Esophagus muscularis mucosa (tissue), 4 donors: ENCODE measurements around the gene SFRP5. TPM values are rescaled to one million over a fixed set of nuclear protein-coding genes. Genes with fewer than 3 reads are reported as not detected.

Source experiments
- DNase-seq: peaks from one replicate; pipeline ENCODE4 v3.0.0-alpha.2; 2017; ENCODE audit errors: extremely low spot score
- H3K27ac ChIP-seq, 4 donors: fragments of 200-600 bp; sonication (generic); replicated peaks in 1 of 4; 1 replicate in 3 of 4; 2 replicates in 1 of 4; pipeline ENCODE4 v1.5.1; 2016 to 2019; ENCODE audit warnings: mild to moderate bottlenecking in 1 of 4
- H3K27me3 ChIP-seq, 4 donors: fragments of 200-600 bp; sonication (generic); one replicate each; pipeline versions ENCODE4 v1.5.1 to v1.6.0; 2016 to 2019
- H3K36me3 ChIP-seq, 4 donors: fragments of 200-600 bp; sonication (generic); one replicate each; pipeline ENCODE4 v1.5.1; 2016 to 2019
- H3K4me1 ChIP-seq, 4 donors: fragments of 200-600 bp; sonication (generic); one replicate each; pipeline ENCODE4 v1.5.1; 2016 to 2019
- H3K4me3 ChIP-seq, 4 donors: fragments of 200-600 bp; sonication (generic); 1 replicate in 2 of 4; 2 replicates in 2 of 4; pipeline ENCODE4 v1.5.1; 2016 to 2019; ENCODE audit warnings: mild to moderate bottlenecking in 4 of 4, moderate library complexity in 1 of 4
- H3K9me3 ChIP-seq, 4 donors: fragments of 200-600 bp; sonication (generic); 1 replicate in 3 of 4; 2 replicates in 1 of 4; pipeline ENCODE4 v1.5.1; 2016 to 2019
- EP300 ChIP-seq: sonication (generic); formaldehyde crosslinking; IDR thresholded peaks from one replicate; pipeline ENCODE4 v1.6.1; 2017; ENCODE audit warnings: antibody characterized with exemption
- POLR2A ChIP-seq: fragments of 450-650 bp; IDR thresholded peaks from one replicate; pipeline ENCODE4 v1.6.1; 2017; ENCODE audit warnings: antibody characterized with exemption, moderate library complexity, mild to moderate bottlenecking, low read depth
- POLR2AphosphoS5 ChIP-seq, 2 donors: sonication (generic); formaldehyde crosslinking; IDR thresholded peaks; one replicate each; pipeline ENCODE4 v1.6.1; 2017; ENCODE audit warnings: antibody characterized with exemption in 2 of 2
- WGBS: methylation state at CpG from one replicate; pipeline ENCODE4 v1.1.5; 2018; 5-methylcytosine and 5-hydroxymethylcytosine counted together
- intact Hi-C: fragments of 100-400 bp; cut with DNase I; formaldehyde crosslinking; loops from one replicate; pipeline ENCODE4 v1.15.1; 2023
- total RNA-seq, 4 donors: library from RNA; depleted of rRNA; stranded (reverse); fragments of >200 nt; gene quantifications; one replicate each; pipeline versions ENCODE4 v1.1.0 to v1.2.1, GENCODE V29; 2016
- TF ChIP-seq, protein P1 (sequence below), 3 experiments: fragments of 200-600 bp in 2 of 3; fragments of 450-650 bp in 1 of 3; sonication (generic) in 2 of 3; IDR thresholded peaks; one replicate each; pipeline ENCODE4 v1.5.1; 2017 to 2019; ENCODE audit warnings: antibody characterized with exemption in 3 of 3, mild to moderate bottlenecking in 2 of 3, moderate library complexity in 1 of 3

SFRP5 gene
- total RNA-seq, 4 donors from 2014 or later: 19.9 to 41.3 (median 34.8) TPM

DNA sequence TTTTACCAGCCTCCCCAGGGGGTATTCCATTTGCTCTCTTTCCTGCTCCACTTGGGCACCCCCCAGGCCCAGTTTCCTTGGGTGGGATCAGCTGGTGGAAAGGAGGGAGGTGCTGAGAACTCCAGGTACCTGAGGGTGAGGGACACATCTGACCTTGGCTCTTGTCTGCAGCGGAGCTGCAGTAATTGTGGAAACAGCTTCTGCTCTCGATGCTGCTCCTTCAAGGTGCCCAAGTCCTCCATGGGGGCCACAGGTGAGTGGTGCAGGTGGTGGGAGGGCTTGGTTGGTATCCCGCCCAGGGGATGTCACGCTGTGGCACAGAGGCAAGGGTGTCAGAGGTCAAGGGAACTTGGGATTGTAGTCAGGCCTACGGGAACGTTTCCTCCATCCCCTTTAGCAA is 14.3 kb downstream of the SFRP5 start:
- Histone ChIP-seq H3K27ac (no peak overlapping the region), H3K27me3 (no peaks in the 10 kb centered on the region), H3K36me3 (peaks cover 67 to 99% (median 89%) of the 10 kb centered on the region in 4 donors), H3K4me1 (peaks cover 0 to 10% (median 2%) of the 10 kb centered on the region in 4 donors), H3K4me3 (no peak overlapping the region), H3K9me3 (no peaks in the 10 kb centered on the region)
- DNase-seq: no peak
- 81% methylated on average over 5 of the region's 6 CpGs for WGBS
- no peak for TF ChIP-seq EP300
- TF ChIP-seq, protein P1, sequence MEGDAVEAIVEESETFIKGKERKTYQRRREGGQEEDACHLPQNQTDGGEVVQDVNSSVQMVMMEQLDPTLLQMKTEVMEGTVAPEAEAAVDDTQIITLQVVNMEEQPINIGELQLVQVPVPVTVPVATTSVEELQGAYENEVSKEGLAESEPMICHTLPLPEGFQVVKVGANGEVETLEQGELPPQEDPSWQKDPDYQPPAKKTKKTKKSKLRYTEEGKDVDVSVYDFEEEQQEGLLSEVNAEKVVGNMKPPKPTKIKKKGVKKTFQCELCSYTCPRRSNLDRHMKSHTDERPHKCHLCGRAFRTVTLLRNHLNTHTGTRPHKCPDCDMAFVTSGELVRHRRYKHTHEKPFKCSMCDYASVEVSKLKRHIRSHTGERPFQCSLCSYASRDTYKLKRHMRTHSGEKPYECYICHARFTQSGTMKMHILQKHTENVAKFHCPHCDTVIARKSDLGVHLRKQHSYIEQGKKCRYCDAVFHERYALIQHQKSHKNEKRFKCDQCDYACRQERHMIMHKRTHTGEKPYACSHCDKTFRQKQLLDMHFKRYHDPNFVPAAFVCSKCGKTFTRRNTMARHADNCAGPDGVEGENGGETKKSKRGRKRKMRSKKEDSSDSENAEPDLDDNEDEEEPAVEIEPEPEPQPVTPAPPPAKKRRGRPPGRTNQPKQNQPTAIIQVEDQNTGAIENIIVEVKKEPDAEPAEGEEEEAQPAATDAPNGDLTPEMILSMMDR (IDR thresholded peaks at IDR 0.05): no peak
- TF ChIP-seq POLR2AphosphoS5 (IDR thresholded peaks at IDR 0.05): no peak
- no peak for TF ChIP-seq POLR2A
- intact Hi-C loops: no loop called here

DNA sequence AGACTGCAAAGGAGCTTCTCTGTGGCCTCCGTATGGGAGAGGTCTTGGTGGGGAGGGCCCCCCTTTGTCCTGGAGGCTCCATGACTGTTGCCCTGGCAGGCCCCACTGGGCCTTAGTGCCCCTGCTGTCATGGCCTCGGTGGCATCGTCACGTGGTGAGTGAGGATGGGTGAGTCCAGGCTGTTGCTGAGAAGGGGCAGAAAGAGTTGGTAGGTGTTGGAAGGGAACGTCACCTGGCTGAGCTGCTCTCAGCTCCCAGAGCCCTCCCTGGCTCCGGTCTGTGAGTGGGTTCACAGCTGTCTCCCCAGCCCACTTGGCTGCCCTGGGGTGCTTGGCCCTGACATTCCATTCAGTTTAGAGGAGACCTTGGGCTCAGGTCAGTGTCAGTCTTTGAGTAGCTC is 16.1 kb downstream of the SFRP5 start:
- intact Hi-C loops: no loop called here

DNA sequence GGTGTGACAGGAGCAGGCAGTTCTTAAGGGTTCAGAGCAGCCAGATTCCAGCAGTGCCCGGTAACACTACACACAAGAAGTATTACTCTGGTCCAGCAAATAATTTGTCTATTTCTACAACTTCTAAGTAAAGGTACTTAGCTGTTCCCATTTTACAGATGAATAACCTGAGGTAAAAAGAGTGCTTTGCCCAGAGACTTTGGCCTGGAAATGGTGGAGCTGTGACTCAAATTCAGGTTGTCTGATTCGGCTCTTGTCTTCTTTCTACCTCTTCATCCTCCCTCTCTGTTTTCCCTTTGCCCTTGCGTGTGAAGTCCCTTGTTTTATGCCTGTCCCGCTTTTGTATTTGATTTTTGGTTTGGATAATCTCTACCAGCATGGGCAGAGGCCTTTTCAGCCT is 17.1 kb downstream of the SFRP5 start:
- H3K27ac ChIP-seq: no peak overlapping the region
- H3K27me3 ChIP-seq: no peaks in the 10 kb centered on the region
- peaks cover 0 to 6% (median 1%) of the 10 kb centered on the region in 4 donors for H3K4me1 ChIP-seq
- H3K9me3 ChIP-seq: no peaks in the 10 kb centered on the region
- H3K4me3 ChIP-seq: no peak overlapping the region
- intact Hi-C loops: no loop called here
- TF ChIP-seq EP300 (no peak), POLR2A (no peak), POLR2AphosphoS5 (IDR thresholded peaks at IDR 0.05) (no peak)
- TF ChIP-seq, protein P1 (IDR thresholded peaks at IDR 0.05): no peak
- no peak for DNase-seq
- H3K36me3 ChIP-seq: peaks cover 76 to 100% (median 92%) of the 10 kb centered on the region in 4 donors
- 67% methylated on average over 3 of the region's 4 CpGs for WGBS

More for the DNA sequence above, 16.1 kb downstream of the SFRP5 start:
- no peaks in the 10 kb centered on the region for H3K27me3 ChIP-seq
- H3K36me3 ChIP-seq: peaks cover 75 to 100% (median 91%) of the 10 kb centered on the region in 4 donors
- H3K9me3 ChIP-seq: no peaks in the 10 kb centered on the region
- no peak overlapping the region for H3K27ac ChIP-seq
- TF ChIP-seq, protein P1 (IDR thresholded peaks at IDR 0.05): no peak
- TF ChIP-seq EP300: no peak
- TF ChIP-seq POLR2AphosphoS5 (IDR thresholded peaks at IDR 0.05): no peak
- no peak for TF ChIP-seq POLR2A
- 93% methylated on average over 5 of the region's 6 CpGs for WGBS
- no peak overlapping the region for H3K4me3 ChIP-seq
- DNase-seq: no peak
- peaks cover 0 to 6% (median 1%) of the 10 kb centered on the region in 4 donors for H3K4me1 ChIP-seq

DNA sequence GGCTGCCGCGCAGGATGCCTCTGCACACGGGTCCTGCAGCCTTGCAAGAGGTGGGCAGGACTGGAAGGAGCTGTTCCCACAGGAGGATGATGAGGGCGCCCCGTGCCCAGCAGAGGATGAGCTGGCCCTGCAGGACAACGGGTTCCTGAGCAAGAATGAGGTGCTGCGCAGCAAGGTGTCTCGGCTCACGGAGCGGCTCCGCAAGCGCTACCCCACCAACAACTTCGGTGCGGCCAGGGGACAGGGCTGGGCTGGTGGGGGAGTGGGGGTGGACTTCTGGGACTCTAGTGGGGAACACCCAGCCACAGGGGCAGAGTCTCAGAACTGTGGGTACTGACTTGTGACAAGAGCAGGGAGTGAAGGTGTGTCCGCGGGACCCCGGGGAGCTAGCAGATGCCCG is 18.8 kb downstream of the SFRP5 start:
- TF ChIP-seq, protein P1 (IDR thresholded peaks at IDR 0.05): no peak
- TF ChIP-seq POLR2AphosphoS5 (IDR thresholded peaks at IDR 0.05) (no peak), EP300 (no peak), POLR2A (no peak)
- no peaks in the 10 kb centered on the region for H3K4me1 ChIP-seq
- H3K27ac ChIP-seq: no peak overlapping the region
- WGBS: no CpG with 5 or more reads among the region's 18 CpGs
- H3K9me3 ChIP-seq: no peaks in the 10 kb centered on the region
- H3K36me3 ChIP-seq: peaks cover 86 to 100% (median 98%) of the 10 kb centered on the region in 4 donors
- no peak for DNase-seq
- no peak overlapping the region for H3K4me3 ChIP-seq
- no peaks in the 10 kb centered on the region for H3K27me3 ChIP-seq
- intact Hi-C loops: no loop called here

DNA sequence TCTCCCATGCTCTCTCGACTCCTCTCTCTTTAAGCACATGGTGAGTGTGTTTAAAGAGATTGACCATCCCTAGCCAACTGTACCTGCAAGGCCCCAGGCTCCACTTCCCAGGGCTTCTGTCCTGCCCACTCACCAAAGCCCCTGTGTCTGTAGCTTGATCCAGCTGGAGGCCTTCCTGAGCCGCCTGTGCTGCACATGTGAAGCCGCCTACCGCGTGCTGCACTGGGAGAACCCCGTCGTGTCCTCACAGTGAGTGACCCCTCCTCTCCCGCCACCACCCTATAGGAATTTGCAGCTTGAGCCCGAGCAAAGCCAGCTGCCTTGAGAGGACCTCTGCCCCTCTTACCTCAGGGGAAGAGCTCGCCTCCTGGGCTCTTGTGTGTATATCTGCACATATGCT is 23.7 kb downstream of the SFRP5 start:
- Histone ChIP-seq H3K27me3 (no peaks in the 10 kb centered on the region), H3K4me1 (peaks cover 0 to 5% (median 0%) of the 10 kb centered on the region in 4 donors), H3K27ac (no peak overlapping the region), H3K4me3 (no peak overlapping the region), H3K36me3 (peaks cover 66 to 99% (median 92%) of the 10 kb centered on the region in 4 donors), H3K9me3 (no peaks in the 10 kb centered on the region)
- intact Hi-C loops: no loop called here
- no peak for DNase-seq
- WGBS: 80% methylated on average over 3 of the region's 10 CpGs
- no peak for TF ChIP-seq EP300
- TF ChIP-seq POLR2AphosphoS5 (IDR thresholded peaks at IDR 0.05): no peak
- TF ChIP-seq, protein P1 (IDR thresholded peaks at IDR 0.05): no peak
- no peak for TF ChIP-seq POLR2A
